ENCODE measurements around the gene ENPP3. TPM values are rescaled to one million over a fixed set of nuclear protein-coding genes. Genes with fewer than 3 reads are reported as not detected.
"Not testable (repeated sequence)": the region's sequence is repeated elsewhere in the genome, so short reads cannot be mapped to it uniquely, and the experiment has no call there.

The ENPP3 gene
- total RNA-seq, 1 donor from 2014 or later, result 0.09 TPM

DNA sequence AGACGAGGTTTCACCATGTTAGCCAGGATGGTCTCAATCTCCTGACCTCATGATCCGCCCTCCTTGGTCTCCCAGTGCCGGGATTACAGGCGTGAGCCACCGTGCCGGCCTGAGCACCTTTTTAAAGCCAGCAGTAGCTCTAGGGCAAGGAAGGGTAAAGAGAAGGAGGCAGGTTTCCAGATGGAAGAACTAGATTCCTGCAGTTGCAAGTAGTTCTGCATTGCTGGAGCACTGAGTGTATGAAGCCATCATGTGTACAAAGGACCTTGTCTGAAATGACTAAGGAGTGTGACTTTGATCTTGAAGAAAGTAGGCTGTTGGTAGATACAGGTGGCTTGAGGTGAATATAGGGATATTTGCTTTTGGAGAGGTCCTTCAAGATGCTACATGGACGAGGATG, 59.9 kb downstream of the ENPP3 start:
- no peaks in the 10 kb centered on the region for H3F3A ChIP-seq (ENCODE audit: low read depth)
- H3K4me1 ChIP-seq, result no peaks in the 10 kb centered on the region
- Mint-ChIP-seq H3K27me3 (ENCODE audit: insufficient read depth, low read depth) (no peaks in the 10 kb centered on the region), H3K9me3 (no peaks in the 10 kb centered on the region), H3K4me3 (no peak overlapping the region), H3K36me3 (no peaks in the 10 kb centered on the region), H3K27ac (no peak overlapping the region), H3K4me1 (no peaks in the 10 kb centered on the region)
- DNase-seq (ENCODE audit: low spot score), result no peak
- no peak overlapping the region for H2AFZ ChIP-seq (replicated peaks)
- no peak overlapping the region for H3K9ac ChIP-seq
- no peak overlapping the region for H3K4me3 ChIP-seq
- no peaks in the 10 kb centered on the region for H3K27me3 ChIP-seq
- no peaks in the 10 kb centered on the region for H4K20me1 ChIP-seq (ENCODE audit: low read depth)
- H3K36me3 ChIP-seq, result no peaks in the 10 kb centered on the region
- TF ChIP-seq EZH2 (IDR thresholded peaks at IDR 0.05) (no peak), EZH2phosphoT487 (IDR thresholded peaks at IDR 0.05) (no peak)
- TF ChIP-seq, protein P1, sequence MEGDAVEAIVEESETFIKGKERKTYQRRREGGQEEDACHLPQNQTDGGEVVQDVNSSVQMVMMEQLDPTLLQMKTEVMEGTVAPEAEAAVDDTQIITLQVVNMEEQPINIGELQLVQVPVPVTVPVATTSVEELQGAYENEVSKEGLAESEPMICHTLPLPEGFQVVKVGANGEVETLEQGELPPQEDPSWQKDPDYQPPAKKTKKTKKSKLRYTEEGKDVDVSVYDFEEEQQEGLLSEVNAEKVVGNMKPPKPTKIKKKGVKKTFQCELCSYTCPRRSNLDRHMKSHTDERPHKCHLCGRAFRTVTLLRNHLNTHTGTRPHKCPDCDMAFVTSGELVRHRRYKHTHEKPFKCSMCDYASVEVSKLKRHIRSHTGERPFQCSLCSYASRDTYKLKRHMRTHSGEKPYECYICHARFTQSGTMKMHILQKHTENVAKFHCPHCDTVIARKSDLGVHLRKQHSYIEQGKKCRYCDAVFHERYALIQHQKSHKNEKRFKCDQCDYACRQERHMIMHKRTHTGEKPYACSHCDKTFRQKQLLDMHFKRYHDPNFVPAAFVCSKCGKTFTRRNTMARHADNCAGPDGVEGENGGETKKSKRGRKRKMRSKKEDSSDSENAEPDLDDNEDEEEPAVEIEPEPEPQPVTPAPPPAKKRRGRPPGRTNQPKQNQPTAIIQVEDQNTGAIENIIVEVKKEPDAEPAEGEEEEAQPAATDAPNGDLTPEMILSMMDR (IDR thresholded peaks at IDR 0.05), result no peak
- H3K79me2 ChIP-seq (ENCODE audit: low read depth), result no peaks in the 10 kb centered on the region
- H3K4me2 ChIP-seq, result no peak overlapping the region
- peaks cover 3% of the 10 kb centered on the region for H3K9me3 ChIP-seq (ENCODE audit: low read depth)
- no peak overlapping the region for H3K27ac ChIP-seq

DNA sequence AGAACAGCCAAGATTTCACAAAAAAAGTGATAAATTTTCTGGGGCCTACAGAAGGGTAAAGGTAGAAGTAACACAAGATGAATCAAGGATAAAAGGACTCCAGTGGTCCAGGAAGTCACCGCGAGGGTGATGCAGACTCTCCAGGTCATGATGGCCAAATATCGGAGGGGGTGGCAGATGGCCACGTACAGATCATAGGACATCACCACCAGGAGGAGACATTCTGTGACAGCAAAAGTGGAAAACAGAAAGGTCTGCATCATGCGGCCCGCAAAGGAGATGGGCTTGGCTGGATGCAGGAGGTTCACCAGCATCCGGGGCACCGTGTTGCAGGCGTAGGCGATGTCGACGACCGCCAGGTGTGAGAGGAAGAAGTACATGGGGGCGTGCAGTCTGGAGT, 63.7 kb downstream of the ENPP3 start:
- H3K4me3 ChIP-seq; H3K9ac ChIP-seq; H3K4me1 ChIP-seq; H3K4me1 Mint-ChIP-seq; H3F3A ChIP-seq (ENCODE audit: low read depth); H3K36me3 Mint-ChIP-seq; H4K20me1 ChIP-seq (ENCODE audit: low read depth); H3K79me2 ChIP-seq (ENCODE audit: low read depth); H3K9me3 ChIP-seq (ENCODE audit: low read depth); H3K36me3 ChIP-seq; H3K27ac ChIP-seq; H3K4me3 Mint-ChIP-seq; H2AFZ ChIP-seq (replicated peaks); H3K27me3 Mint-ChIP-seq (ENCODE audit: insufficient read depth, low read depth); DNase-seq (ENCODE audit: low spot score); H3K27ac Mint-ChIP-seq; H3K4me2 ChIP-seq; H3K9me3 Mint-ChIP-seq; H3K27me3 ChIP-seq: not testable (repeated sequence)

DNA sequence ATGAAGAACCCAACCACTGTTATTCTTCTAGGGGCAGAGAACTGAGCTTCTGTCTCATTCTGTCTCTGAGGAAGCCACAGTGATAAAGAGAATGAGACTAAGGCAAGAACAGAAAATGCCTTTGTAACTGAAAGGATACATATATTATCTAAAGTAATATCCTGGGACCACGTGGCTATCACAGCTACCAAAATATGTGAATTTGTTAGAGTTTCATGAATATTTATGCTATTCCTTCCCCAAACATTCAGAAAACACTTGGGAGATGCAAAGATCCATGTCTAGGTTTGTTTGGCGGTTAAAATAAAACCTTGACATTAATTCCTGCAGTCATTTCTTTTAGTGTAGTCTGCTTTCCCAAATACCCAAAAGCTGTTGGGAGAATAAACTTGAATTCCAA, 66.8 kb downstream of the ENPP3 start:
- not testable (repeated sequence) for H3K4me1 Mint-ChIP-seq; H3K4me2 ChIP-seq; H3K36me3 Mint-ChIP-seq; H3K9ac ChIP-seq; H4K20me1 ChIP-seq (ENCODE audit: low read depth); H3K9me3 ChIP-seq (ENCODE audit: low read depth); H3K27ac ChIP-seq; DNase-seq (ENCODE audit: low spot score); H3F3A ChIP-seq (ENCODE audit: low read depth); H3K4me3 ChIP-seq; H3K9me3 Mint-ChIP-seq; H2AFZ ChIP-seq (replicated peaks); H3K79me2 ChIP-seq (ENCODE audit: low read depth); H3K36me3 ChIP-seq; H3K27ac Mint-ChIP-seq; H3K27me3 Mint-ChIP-seq (ENCODE audit: insufficient read depth, low read depth); H3K4me1 ChIP-seq; H3K4me3 Mint-ChIP-seq; H3K27me3 ChIP-seq

DNA sequence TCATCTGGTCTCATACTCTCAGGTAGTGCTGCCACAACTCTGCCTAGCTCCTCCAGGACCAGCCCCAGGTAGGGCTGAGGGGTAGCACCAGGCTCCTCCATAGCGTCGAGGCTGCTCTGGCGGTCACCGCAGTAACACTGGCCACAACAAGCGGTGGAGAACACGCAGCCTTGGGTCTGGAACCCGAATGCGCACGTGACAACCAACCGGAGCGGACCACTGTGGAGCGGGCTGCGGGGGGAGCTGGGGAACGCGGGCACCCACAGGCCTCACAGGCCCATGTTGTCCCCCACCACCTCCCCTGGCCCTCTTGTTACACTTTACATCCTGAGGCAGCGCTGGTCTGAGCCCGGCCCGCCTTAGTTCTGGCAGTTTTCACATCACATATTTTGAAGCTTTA, 73.8 kb downstream of the ENPP3 start, which contains the start of gene CTAGE9:
CTAGE9 (minus strand) TSS at position 101 of the 400 bp plus-strand sequence; CDS start at position 101, 0 bp downstream.
- not testable (repeated sequence) for H4K20me1 ChIP-seq (ENCODE audit: low read depth); H3K4me3 Mint-ChIP-seq; H3K27ac ChIP-seq; H3K36me3 Mint-ChIP-seq; H3K36me3 ChIP-seq; H3K27ac Mint-ChIP-seq; H3K9me3 Mint-ChIP-seq; H3K4me2 ChIP-seq; H3K4me3 ChIP-seq; H3K4me1 ChIP-seq; H3F3A ChIP-seq (ENCODE audit: low read depth); H3K27me3 ChIP-seq; H3K4me1 Mint-ChIP-seq; H3K27me3 Mint-ChIP-seq (ENCODE audit: insufficient read depth, low read depth); H3K9me3 ChIP-seq (ENCODE audit: low read depth); H3K9ac ChIP-seq; H2AFZ ChIP-seq (replicated peaks); DNase-seq (ENCODE audit: low spot score); H3K79me2 ChIP-seq (ENCODE audit: low read depth)

DNA sequence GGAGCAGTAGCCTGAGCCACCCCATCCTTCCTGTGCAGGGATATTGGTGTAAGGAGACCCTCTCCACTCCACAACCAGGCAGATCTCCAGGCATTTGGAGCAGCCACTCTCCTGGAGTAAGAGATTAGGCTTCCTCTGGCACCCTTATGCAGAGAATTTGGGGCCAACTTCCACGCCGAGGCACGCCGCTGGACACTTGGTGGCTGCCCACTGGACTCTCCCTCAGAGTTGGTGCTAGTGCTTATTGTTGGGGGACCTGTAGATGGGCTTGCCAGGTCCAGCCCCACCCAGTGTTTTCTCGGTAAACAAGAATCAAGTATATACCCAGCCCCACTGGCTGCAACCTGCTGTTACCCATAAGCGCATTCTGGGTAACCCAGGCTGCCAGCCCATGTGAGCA, 78.5 kb downstream of the ENPP3 start:
- H3K79me2 ChIP-seq (ENCODE audit: low read depth); H3K4me1 Mint-ChIP-seq; H3K27ac Mint-ChIP-seq; H3K27me3 Mint-ChIP-seq (ENCODE audit: insufficient read depth, low read depth); H3K27me3 ChIP-seq; H3K36me3 Mint-ChIP-seq; H3K4me2 ChIP-seq; H3K9ac ChIP-seq; DNase-seq (ENCODE audit: low spot score); H3K27ac ChIP-seq; H3F3A ChIP-seq (ENCODE audit: low read depth); H3K4me3 Mint-ChIP-seq; H3K9me3 ChIP-seq (ENCODE audit: low read depth); H2AFZ ChIP-seq (replicated peaks); H3K36me3 ChIP-seq; H3K4me3 ChIP-seq; H3K4me1 ChIP-seq; H3K9me3 Mint-ChIP-seq; H4K20me1 ChIP-seq (ENCODE audit: low read depth): not testable (repeated sequence)

Data from neural progenitor cell (in vitro differentiated cells).